ENCODE data around the gene DBNDD2.

The DBNDD2 gene

GRCh38 chr20:45449528-45449927 lies 41.4 kb downstream of the DBNDD2 start:
- DNase-seq (ENCODE audit: low spot score) = no peak

- peak; percentile 63 for DNase-seq (ENCODE audit: low spot score)
These were observed 42.2 kb downstream of the DBNDD2 start for GRCh38 chr20:45450097-45450818.

GRCh38 chr20:45452238-45452637 lies 44.1 kb downstream of the DBNDD2 start:
- no peak for DNase-seq (ENCODE audit: low spot score)

GRCh38 chr20:45452772-45453691 lies 44.9 kb downstream of the DBNDD2 start:
- no peak for DNase-seq (ENCODE audit: low spot score)

GRCh38 chr20:45456632-45457031 lies 48.5 kb downstream of the DBNDD2 start:
- no peak for DNase-seq (ENCODE audit: low spot score)

- no peak for DNase-seq (ENCODE audit: low spot score)
These were observed 51.5 kb downstream of the DBNDD2 start for GRCh38 chr20:45459606-45460005.

All from globus pallidus (tissue), 1 donor.